ENCODE measurements around the gene DNER. TPM values are rescaled to one million over a fixed set of nuclear protein-coding genes. Genes with fewer than 3 reads are reported as not detected.

DNER gene
- total RNA-seq, 1 donor from 2014 or later: 1.2 TPM

DNA sequence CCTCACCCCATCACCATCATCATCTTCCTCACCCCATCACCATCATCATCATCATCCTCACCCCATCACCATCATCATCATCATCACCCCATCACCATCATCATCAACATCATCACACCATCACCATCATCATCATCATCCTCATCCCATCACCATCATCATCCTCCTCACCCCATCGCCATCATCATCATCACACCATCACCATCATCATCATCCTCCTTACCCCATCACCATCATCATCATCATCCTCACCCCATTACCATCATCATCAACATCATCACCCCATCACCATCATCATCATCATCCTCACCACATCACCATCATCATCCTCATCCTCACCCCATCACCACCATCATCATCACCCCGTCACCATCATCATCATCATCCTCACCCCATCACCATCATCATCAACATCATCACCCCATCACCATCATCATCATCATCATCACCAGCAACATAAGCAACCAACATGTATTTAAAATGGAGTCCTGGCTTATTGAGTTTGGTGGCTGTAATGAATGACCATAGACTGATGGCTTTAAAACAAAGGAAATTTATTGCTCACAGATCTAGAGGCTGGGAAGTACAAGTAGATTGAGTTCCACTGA is 150.0 kb downstream of the DNER start:
- H3K27ac ChIP-seq: no peak overlapping the region
- H3K4me1 ChIP-seq: no peaks in the 10 kb centered on the region
- H3K4me3 ChIP-seq: no peak overlapping the region
- no peaks in the 10 kb centered on the region for H3K9me3 ChIP-seq
- H3K36me3 ChIP-seq: no peaks in the 10 kb centered on the region
- DNase-seq (no peak), ATAC-seq (no peak)
- no peaks in the 10 kb centered on the region for H3K27me3 ChIP-seq (ENCODE audit: low read depth)
- TF ChIP-seq, protein P1, sequence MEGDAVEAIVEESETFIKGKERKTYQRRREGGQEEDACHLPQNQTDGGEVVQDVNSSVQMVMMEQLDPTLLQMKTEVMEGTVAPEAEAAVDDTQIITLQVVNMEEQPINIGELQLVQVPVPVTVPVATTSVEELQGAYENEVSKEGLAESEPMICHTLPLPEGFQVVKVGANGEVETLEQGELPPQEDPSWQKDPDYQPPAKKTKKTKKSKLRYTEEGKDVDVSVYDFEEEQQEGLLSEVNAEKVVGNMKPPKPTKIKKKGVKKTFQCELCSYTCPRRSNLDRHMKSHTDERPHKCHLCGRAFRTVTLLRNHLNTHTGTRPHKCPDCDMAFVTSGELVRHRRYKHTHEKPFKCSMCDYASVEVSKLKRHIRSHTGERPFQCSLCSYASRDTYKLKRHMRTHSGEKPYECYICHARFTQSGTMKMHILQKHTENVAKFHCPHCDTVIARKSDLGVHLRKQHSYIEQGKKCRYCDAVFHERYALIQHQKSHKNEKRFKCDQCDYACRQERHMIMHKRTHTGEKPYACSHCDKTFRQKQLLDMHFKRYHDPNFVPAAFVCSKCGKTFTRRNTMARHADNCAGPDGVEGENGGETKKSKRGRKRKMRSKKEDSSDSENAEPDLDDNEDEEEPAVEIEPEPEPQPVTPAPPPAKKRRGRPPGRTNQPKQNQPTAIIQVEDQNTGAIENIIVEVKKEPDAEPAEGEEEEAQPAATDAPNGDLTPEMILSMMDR (IDR thresholded peaks at IDR 0.05): no peak
- intact Hi-C loops (cut with DNase I): no loop called here

DNA sequence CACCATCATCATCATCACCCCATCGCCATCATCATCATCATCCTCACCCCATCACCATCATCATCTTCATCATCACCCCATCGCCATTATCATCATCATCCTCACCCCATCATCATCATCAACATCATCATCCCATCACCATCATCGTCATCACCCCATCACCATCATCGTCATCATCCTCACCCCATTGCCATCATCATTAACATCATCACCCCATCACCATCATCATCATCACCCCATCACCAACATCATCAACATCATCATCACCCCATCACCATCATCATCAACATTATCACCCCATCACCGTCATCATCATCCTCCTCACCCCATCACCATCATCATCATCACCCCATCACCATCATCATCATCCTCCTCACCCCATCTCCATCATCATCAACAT is 151.0 kb downstream of the DNER start:
- Histone ChIP-seq H3K9me3 (no peaks in the 10 kb centered on the region), H3K27me3 (ENCODE audit: low read depth) (no peaks in the 10 kb centered on the region), H3K36me3 (no peaks in the 10 kb centered on the region), H3K4me1 (no peaks in the 10 kb centered on the region), H3K27ac (no peak overlapping the region), H3K4me3 (no peak overlapping the region)
- TF ChIP-seq, protein P1 (IDR thresholded peaks at IDR 0.05): no peak
- ATAC-seq: no peak
- intact Hi-C loops (cut with DNase I): no loop called here
- no peak for DNase-seq

DNA sequence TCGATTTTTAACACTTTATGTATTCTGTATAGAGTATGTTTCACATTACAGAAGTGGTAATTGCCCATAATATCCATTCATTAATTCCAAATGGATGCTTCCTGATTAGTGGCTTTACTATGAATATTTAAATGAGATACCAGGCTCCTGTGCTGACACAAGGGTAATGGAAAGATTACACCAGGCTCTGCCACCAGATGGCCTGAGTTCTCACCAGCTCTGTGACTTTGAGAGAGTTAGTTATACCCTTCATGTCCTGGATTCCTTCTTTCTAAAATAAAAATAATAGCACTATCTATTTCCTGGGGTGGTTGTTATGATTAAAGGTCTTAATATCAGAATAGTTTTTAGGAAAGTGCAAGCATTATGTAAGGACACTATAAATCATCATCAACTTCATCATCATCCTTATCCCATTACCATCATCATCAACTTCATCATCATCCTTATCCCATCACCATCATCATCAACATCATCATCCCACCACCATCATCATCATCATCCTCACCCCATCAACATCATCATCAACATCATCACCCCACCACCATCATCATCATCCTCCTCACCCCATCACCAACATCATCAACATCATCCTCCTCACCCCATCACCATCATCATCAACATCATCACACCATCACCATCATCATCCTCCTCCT is 151.8 kb downstream of the DNER start:
- no peak for DNase-seq
- TF ChIP-seq, protein P1 (IDR thresholded peaks at IDR 0.05): no peak
- Histone ChIP-seq H3K27me3 (ENCODE audit: low read depth) (no peaks in the 10 kb centered on the region), H3K4me1 (no peaks in the 10 kb centered on the region), H3K4me3 (no peak overlapping the region), H3K36me3 (no peaks in the 10 kb centered on the region), H3K27ac (no peak overlapping the region), H3K9me3 (no peaks in the 10 kb centered on the region)
- no peak for ATAC-seq
- intact Hi-C loops (cut with DNase I): no loop called here

DNA sequence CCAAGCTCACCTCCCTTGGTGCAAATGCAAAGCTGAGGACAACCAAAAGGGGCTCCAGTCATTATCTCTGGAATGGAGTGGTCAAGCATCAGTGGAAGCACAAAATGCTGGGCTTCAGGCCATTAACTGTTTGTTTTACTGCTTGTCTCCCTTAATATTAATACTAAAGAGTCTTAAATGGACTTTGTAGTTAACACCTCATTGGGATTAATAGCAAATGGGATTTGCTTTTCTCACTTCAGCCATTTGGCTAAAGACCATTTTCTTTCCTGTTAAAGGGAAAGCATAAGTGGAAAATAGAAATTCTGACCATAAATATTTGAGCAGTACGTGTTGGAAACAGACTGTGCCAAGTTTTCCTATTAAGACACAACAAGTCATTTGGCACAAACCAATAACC is 154.4 kb downstream of the DNER start:
- Histone ChIP-seq H3K27ac (no peak overlapping the region), H3K36me3 (no peaks in the 10 kb centered on the region), H3K27me3 (ENCODE audit: low read depth) (no peaks in the 10 kb centered on the region), H3K4me3 (no peak overlapping the region), H3K4me1 (no peaks in the 10 kb centered on the region), H3K9me3 (no peaks in the 10 kb centered on the region)
- TF ChIP-seq, protein P1 (IDR thresholded peaks at IDR 0.05): no peak
- DNase-seq (no peak), ATAC-seq (no peak)
- intact Hi-C loops (cut with DNase I): no loop called here

DNA sequence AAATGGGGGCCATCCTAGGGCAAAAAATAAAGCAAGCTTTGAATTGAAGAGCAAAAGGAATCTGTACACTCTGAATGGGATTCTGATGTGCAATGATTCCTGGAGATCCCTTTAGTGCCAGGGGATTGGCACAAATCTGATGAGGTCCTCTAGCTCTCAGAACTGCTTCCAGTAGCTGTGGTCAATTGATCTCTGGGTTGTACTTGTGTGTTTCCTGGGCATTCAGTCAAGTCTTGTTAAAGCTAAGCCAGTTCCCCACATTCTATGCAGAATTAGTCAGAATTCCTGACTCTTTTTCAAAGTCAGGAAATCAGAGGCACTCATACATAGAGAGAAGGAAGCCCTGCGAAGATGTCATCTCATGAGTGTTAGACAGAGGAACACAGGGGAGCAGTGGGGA is 161.3 kb downstream of the DNER start:
- H3K36me3 ChIP-seq: no peaks in the 10 kb centered on the region
- DNase-seq: no peak
- no peaks in the 10 kb centered on the region for H3K4me1 ChIP-seq
- H3K4me3 ChIP-seq: no peak overlapping the region
- H3K27ac ChIP-seq: no peak overlapping the region
- intact Hi-C loops (cut with DNase I): no loop called here
- no peaks in the 10 kb centered on the region for H3K27me3 ChIP-seq (ENCODE audit: low read depth)
- no peak for ATAC-seq
- TF ChIP-seq, protein P1 (IDR thresholded peaks at IDR 0.05): no peak
- H3K9me3 ChIP-seq: no peaks in the 10 kb centered on the region
